T-helper 17 cell (primary cell): Measurements from ENCODE around the gene RCN2. TPM values are rescaled to one million over a fixed set of nuclear protein-coding genes. Genes with fewer than 3 reads are reported as not detected.
"Not testable (repeated sequence)": the region's sequence is repeated elsewhere in the genome, so short reads cannot be mapped to it uniquely, and the experiment has no call there.

ENCODE experiments used
- ATAC-seq: fragments of 150-1000 bp; cut with Tn5 transposase; 2 replicates; pipeline ENCODE4 v1.10.0; 2021; ENCODE audit warnings: mild to moderate bottlenecking, moderate library complexity
- DNase-seq, 3 donors: peaks; one replicate each; pipeline versions ENCODE4 v3.0.0 to v3.0.0-alpha.2; 2020 to 2021
- H3K9me3 ChIP-seq: one replicate; pipeline ENCODE4 v1.7.0; 2013; ENCODE audit warnings: low read length, mild to moderate bottlenecking; ENCODE audit not compliant: control insufficient read depth, poor library complexity, severe bottlenecking
- H3K27ac Mint-ChIP-seq: one replicate; pipeline ENCODE4 v1.8.0; 2022; ENCODE audit warnings: mild to moderate bottlenecking, moderate library complexity, mixed read lengths
- H3K27me3 Mint-ChIP-seq: one replicate; pipeline ENCODE4 v1.8.0; 2022; ENCODE audit warnings: mixed read lengths
- H3K36me3 Mint-ChIP-seq: one replicate; pipeline ENCODE4 v1.8.0; 2022; ENCODE audit warnings: low read depth, mixed read lengths
- H3K4me1 Mint-ChIP-seq: one replicate; pipeline ENCODE4 v1.8.0; 2022; ENCODE audit warnings: mild to moderate bottlenecking, mixed read lengths
- H3K4me3 Mint-ChIP-seq: one replicate; pipeline ENCODE4 v1.8.0; 2022; ENCODE audit warnings: mild to moderate bottlenecking, moderate library complexity, mixed read lengths
- total RNA-seq, 4 donors: library from RNA in 2 of 4; stranded (reverse) in 2 of 4; gene quantifications; one replicate each; pipeline ENCODE4 v1.2.3 and lab custom pipeline; 2022 to 2026

RCN2 gene
- total RNA-seq, 2 donors from 2014 or later, result 16.2 to 17.1 TPM

- H3K27ac Mint-ChIP-seq, result peak overlapping the region; percentile 32
- DNase-seq (no peak), ATAC-seq (no peak)
- H3K36me3 Mint-ChIP-seq, result peaks cover 10% of the 10 kb centered on the region
- H3K4me1 Mint-ChIP-seq, result peaks cover 10% of the 10 kb centered on the region
- H3K27me3 Mint-ChIP-seq, result no peaks in the 10 kb centered on the region
- H3K4me3 Mint-ChIP-seq, result no peak overlapping the region
- H3K9me3 ChIP-seq, result no peaks in the 10 kb centered on the region
Measured at GRCh38 chr15:76942331-76942730, 10.8 kb downstream of the RCN2 start.

GRCh38 chr15:76945494-76946093, 14.0 kb downstream of the RCN2 start:
- no peaks in the 10 kb centered on the region for H3K27me3 Mint-ChIP-seq
- ATAC-seq, result no peak
- no peak for DNase-seq
- H3K27ac Mint-ChIP-seq, result peak overlapping the region; percentile 61
- H3K4me1 Mint-ChIP-seq, result peaks cover 16% of the 10 kb centered on the region
- no peaks in the 10 kb centered on the region for H3K9me3 ChIP-seq
- peaks cover 16% of the 10 kb centered on the region for H3K36me3 Mint-ChIP-seq
- no peak overlapping the region for H3K4me3 Mint-ChIP-seq

DNA sequence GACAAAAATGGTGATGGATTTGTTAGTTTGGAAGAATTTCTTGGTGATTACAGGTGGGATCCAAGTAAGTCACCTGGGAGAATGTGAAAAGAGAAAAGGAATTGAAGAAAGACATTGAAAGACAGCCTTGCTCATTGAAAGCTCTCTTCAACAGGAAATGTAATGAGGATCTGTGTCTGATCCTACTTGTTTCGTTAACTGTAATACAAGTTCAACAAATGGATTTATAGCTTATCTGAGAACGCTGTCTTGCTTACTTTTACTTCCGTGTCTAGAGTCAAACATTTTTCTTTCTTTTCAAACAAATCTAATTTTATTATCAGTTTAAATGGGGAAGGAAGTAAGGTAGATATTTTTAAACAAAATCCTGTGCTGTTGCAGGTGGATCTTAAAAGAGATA, 15.9 kb downstream of the RCN2 start:
- peaks cover 20% of the 10 kb centered on the region for H3K4me1 Mint-ChIP-seq
- ATAC-seq (no peak), DNase-seq (no peak)
- H3K4me3 Mint-ChIP-seq, result no peak overlapping the region
- H3K27ac Mint-ChIP-seq, result peak overlapping the region; percentile 61
- no peaks in the 10 kb centered on the region for H3K9me3 ChIP-seq
- peaks cover 16% of the 10 kb centered on the region for H3K36me3 Mint-ChIP-seq
- no peaks in the 10 kb centered on the region for H3K27me3 Mint-ChIP-seq

DNA sequence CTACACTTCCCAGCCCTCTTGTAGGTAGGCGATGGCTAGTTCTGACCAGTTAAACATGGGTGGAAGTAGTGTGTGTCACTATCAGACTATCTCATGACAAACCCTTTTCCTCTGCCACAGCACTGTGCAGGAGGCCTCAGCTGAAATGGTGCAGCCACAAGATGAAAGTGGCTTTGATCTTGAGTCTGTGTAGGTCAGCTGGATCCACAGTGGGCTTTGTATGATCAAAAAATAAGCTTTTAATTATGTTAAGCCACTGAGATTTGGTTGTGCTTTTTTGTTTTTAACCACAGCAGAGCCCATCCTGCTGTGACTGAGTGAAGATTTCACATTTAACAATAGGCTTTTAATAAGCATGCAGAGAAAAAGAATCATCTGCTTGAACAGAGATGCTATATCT, 19.7 kb downstream of the RCN2 start:
- DNase-seq, result no peak
- peak overlapping the region; percentile 56 for H3K27ac Mint-ChIP-seq
- no peak for ATAC-seq
- peaks cover 9% of the 10 kb centered on the region for H3K36me3 Mint-ChIP-seq
- H3K4me3 Mint-ChIP-seq, result no peak overlapping the region
- no peaks in the 10 kb centered on the region for H3K9me3 ChIP-seq
- H3K27me3 Mint-ChIP-seq, result no peaks in the 10 kb centered on the region
- peaks cover 17% of the 10 kb centered on the region for H3K4me1 Mint-ChIP-seq

GRCh38 chr15:76953913-76954312, 22.4 kb downstream of the RCN2 start:
- H3K4me1 Mint-ChIP-seq, result peaks cover 4% of the 10 kb centered on the region
- no peak for DNase-seq
- no peaks in the 10 kb centered on the region for H3K9me3 ChIP-seq
- no peaks in the 10 kb centered on the region for H3K36me3 Mint-ChIP-seq
- no peak overlapping the region for H3K27ac Mint-ChIP-seq
- H3K4me3 Mint-ChIP-seq, result no peak overlapping the region
- no peak for ATAC-seq
- H3K27me3 Mint-ChIP-seq, result no peaks in the 10 kb centered on the region

GRCh38 chr15:76954744-76955143, 23.2 kb downstream of the RCN2 start:
- Mint-ChIP-seq H3K4me3 (no peak overlapping the region), H3K4me1 (peaks cover 4% of the 10 kb centered on the region)

GRCh38 chr15:76961268-76962011, 29.9 kb downstream of the RCN2 start:
- ATAC-seq, result no peak
- Mint-ChIP-seq H3K27me3 (peaks cover 35% of the 10 kb centered on the region), H3K4me1 (peaks cover 12% of the 10 kb centered on the region)

More at GRCh38 chr15:76954744-76955143, 23.2 kb downstream of the RCN2 start:
- Mint-ChIP-seq H3K27me3 (no peaks in the 10 kb centered on the region), H3K36me3 (no peaks in the 10 kb centered on the region), H3K27ac (no peak overlapping the region)
- ATAC-seq, result no peak
- H3K9me3 ChIP-seq, result no peaks in the 10 kb centered on the region
- DNase-seq, result no peak

GRCh38 chr15:76962337-76963013, 30.9 kb downstream of the RCN2 start:
- H3K4me3 Mint-ChIP-seq, result no peak overlapping the region
- ATAC-seq (no peak), DNase-seq (no peak)

More at GRCh38 chr15:76961268-76962011, 29.9 kb downstream of the RCN2 start:
- Mint-ChIP-seq H3K36me3 (peaks cover 7% of the 10 kb centered on the region), H3K4me3 (no peak overlapping the region), H3K27ac (no peak overlapping the region)
- H3K9me3 ChIP-seq, result no peaks in the 10 kb centered on the region
- no peak for DNase-seq

DNA sequence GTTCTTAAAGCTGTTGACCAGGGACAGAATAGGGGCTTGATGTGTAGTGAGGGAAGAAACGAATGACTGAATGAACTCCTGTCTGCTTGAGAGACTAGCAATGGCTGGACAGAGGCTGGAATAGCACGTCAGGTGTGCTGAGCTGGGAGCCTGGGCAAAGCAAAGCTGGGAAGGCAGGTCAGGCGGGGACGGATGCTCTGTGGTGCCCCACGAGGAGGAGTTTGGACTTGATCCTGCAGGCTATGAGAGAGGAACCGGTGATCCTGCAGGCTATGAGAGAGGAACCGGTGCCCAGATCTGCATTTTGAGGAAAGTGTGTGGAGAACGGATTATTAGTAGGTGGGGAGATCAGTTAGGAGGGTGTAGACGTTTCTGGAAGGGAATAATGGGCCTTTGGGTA, 32.0 kb downstream of the RCN2 start:
- no peaks in the 10 kb centered on the region for H3K9me3 ChIP-seq
- DNase-seq (no peak), ATAC-seq (no peak)
- Mint-ChIP-seq H3K4me1 (peaks cover 12% of the 10 kb centered on the region), H3K36me3 (peaks cover 7% of the 10 kb centered on the region), H3K4me3 (peak overlapping the region; percentile 64), H3K27ac (no peak overlapping the region), H3K27me3 (peaks cover 38% of the 10 kb centered on the region)

More at GRCh38 chr15:76962337-76963013, 30.9 kb downstream of the RCN2 start:
- Mint-ChIP-seq H3K36me3 (peaks cover 7% of the 10 kb centered on the region), H3K4me1 (peaks cover 12% of the 10 kb centered on the region), H3K27me3 (peaks cover 38% of the 10 kb centered on the region), H3K27ac (no peak overlapping the region)
- no peaks in the 10 kb centered on the region for H3K9me3 ChIP-seq

- DNase-seq (no peak), ATAC-seq (no peak)
- H3K4me3 Mint-ChIP-seq, result no peak overlapping the region
- no peak overlapping the region for H3K27ac Mint-ChIP-seq
- peaks cover 12% of the 10 kb centered on the region for H3K4me1 Mint-ChIP-seq
- H3K36me3 Mint-ChIP-seq, result peaks cover 7% of the 10 kb centered on the region
- H3K9me3 ChIP-seq, result no peaks in the 10 kb centered on the region
- H3K27me3 Mint-ChIP-seq, result peaks cover 38% of the 10 kb centered on the region
Measured at GRCh38 chr15:76964157-76964556, 32.6 kb downstream of the RCN2 start.

- not testable (repeated sequence) for H3K27ac Mint-ChIP-seq, H3K4me3 Mint-ChIP-seq, H3K36me3 Mint-ChIP-seq, H3K9me3 ChIP-seq, ATAC-seq, DNase-seq
- Mint-ChIP-seq H3K4me1 (peaks cover 12% of the 10 kb centered on the region), H3K27me3 (peaks cover 38% of the 10 kb centered on the region)
Measured at GRCh38 chr15:76966051-76966450, 34.5 kb downstream of the RCN2 start.

- peaks cover 33% of the 10 kb centered on the region for H3K27me3 Mint-ChIP-seq
- H3K27ac Mint-ChIP-seq, result no peak overlapping the region
- H3K4me3 Mint-ChIP-seq, result no peak overlapping the region
- ATAC-seq (no peak), DNase-seq (no peak)
- peaks cover 7% of the 10 kb centered on the region for H3K36me3 Mint-ChIP-seq
- H3K9me3 ChIP-seq, result no peaks in the 10 kb centered on the region
- H3K4me1 Mint-ChIP-seq, result peaks cover 12% of the 10 kb centered on the region
Measured at GRCh38 chr15:76967067-76967466, 35.5 kb downstream of the RCN2 start.

DNA sequence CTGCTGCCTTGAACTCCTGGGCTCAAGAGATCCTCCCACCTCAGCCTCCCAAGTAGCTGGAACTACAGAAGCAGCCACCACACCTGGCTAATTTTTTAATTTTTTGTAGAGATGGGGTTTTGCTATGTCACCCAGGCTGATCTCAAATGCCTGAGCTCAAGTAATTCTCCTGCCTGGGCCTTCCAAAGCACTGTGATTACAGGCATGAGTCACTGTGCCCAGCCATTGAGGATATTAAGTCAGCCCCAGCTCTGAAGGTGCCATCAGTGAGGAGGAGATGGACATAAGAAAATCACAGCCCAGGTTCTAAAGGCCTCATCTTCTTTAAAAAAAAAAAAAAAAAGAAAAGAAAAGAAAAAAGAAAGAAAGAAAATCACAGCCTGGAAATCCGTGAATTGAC, 36.8 kb downstream of the RCN2 start:
- peaks cover 22% of the 10 kb centered on the region for H3K27me3 Mint-ChIP-seq
- DNase-seq (no peak), ATAC-seq (no peak)
- peaks cover 2% of the 10 kb centered on the region for H3K36me3 Mint-ChIP-seq
- H3K9me3 ChIP-seq, result no peaks in the 10 kb centered on the region
- no peak overlapping the region for H3K27ac Mint-ChIP-seq
- no peak overlapping the region for H3K4me3 Mint-ChIP-seq
- peaks cover 6% of the 10 kb centered on the region for H3K4me1 Mint-ChIP-seq
